ENCODE measurements around the gene DIAPH1.

DNA sequence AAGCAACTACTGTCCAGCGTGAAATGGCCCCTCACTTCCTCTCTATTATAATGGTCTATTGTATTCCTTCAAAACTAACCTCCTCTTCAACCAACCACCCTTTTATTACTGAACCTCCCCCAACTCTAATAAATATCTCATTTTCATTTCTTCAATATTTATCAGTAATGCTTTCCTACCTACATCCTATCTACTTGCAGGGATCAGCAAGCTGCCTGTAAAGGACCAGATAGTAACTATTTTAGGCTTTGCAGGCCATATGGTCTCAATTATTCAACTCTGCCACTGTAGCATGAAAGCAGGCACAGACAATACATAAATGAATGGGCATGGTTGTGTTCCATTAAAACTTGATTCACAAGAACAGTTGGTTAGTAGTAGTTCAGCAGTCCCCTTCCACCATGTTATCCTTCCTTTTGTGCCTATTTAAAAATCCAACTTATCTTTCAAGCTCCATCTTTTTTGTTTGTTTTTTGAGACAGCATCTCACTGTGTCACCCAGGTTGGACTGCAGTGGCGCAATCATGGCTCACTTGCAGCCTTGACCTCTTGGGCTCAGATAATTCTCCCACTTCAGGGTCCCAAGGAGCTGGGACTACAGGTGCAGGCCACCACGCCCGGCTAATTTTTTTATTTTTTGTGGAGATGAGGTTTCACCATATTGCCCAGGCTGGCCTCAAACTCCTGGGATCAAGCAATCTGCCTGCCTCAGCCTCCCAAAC lies 84.1 kb downstream of the DIAPH1 start:
- TF ChIP-seq, protein P1, sequence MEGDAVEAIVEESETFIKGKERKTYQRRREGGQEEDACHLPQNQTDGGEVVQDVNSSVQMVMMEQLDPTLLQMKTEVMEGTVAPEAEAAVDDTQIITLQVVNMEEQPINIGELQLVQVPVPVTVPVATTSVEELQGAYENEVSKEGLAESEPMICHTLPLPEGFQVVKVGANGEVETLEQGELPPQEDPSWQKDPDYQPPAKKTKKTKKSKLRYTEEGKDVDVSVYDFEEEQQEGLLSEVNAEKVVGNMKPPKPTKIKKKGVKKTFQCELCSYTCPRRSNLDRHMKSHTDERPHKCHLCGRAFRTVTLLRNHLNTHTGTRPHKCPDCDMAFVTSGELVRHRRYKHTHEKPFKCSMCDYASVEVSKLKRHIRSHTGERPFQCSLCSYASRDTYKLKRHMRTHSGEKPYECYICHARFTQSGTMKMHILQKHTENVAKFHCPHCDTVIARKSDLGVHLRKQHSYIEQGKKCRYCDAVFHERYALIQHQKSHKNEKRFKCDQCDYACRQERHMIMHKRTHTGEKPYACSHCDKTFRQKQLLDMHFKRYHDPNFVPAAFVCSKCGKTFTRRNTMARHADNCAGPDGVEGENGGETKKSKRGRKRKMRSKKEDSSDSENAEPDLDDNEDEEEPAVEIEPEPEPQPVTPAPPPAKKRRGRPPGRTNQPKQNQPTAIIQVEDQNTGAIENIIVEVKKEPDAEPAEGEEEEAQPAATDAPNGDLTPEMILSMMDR (IDR thresholded peaks at IDR 0.05), result no peak
- no peak for TF ChIP-seq POLR2AphosphoS5 (IDR thresholded peaks at IDR 0.05)
- TF ChIP-seq POLR2A (IDR thresholded peaks at IDR 0.05), result no peak

All from prostate gland (tissue), 2 donors.